ENCODE data around the gene GPATCH8.
"Not testable (repeated sequence)": the region's sequence is repeated elsewhere in the genome, so short reads cannot be mapped to it uniquely, and the experiment has no call there.

The GPATCH8 gene

GRCh38 chr17:44365051-44365450, 138.2 kb downstream of the GPATCH8 start:
- not testable (repeated sequence) for H3K36me3 ChIP-seq (ENCODE audit: insufficient read depth, low read length); H3K4me3 ChIP-seq (ENCODE audit: low read depth in 1 of 2, low read length in 2 of 2); H3K9ac ChIP-seq (ENCODE audit: low read length); H3K27ac ChIP-seq (ENCODE audit: low read depth, low read length); H3K9me3 ChIP-seq (ENCODE audit: low read length)
- Histone ChIP-seq H3K4me1 (ENCODE audit: insufficient read depth, low read length) (peaks cover 16% of the 10 kb centered on the region), H3K27me3 (ENCODE audit: control insufficient read depth in 1 of 2, insufficient read depth in 2 of 2, low read length in 2 of 2) (peaks cover 0 to 14% of the 10 kb centered on the region in 2 donors)

- Histone ChIP-seq H3K27me3 (ENCODE audit: control insufficient read depth in 1 of 2, insufficient read depth in 2 of 2, low read length in 2 of 2) (peaks cover 0 to 14% of the 10 kb centered on the region in 2 donors), H3K4me3 (ENCODE audit: low read depth in 1 of 2, low read length in 2 of 2) (peak within 1 kb of the TSS; percentile 56 to 67), H3K9me3 (ENCODE audit: low read length) (no peaks in the 10 kb centered on the region), H3K9ac (ENCODE audit: low read length) (no peak within 1 kb of the TSS), H3K4me1 (ENCODE audit: insufficient read depth, low read length) (peaks cover 16% of the 10 kb centered on the region), H3K27ac (ENCODE audit: low read depth, low read length) (no peak within 1 kb of the TSS), H3K36me3 (ENCODE audit: insufficient read depth, low read length) (no peaks in the 10 kb centered on the region)
These were observed 139.5 kb downstream of the GPATCH8 start, which contains the start of gene FAM171A2 for GRCh38 chr17:44363613-44364159. FAM171A2 (minus strand) TSS chr17:44363853; CDS start chr17:44363714, 139 bp downstream.

- Histone ChIP-seq H3K4me3 (ENCODE audit: low read depth in 1 of 2, low read length in 2 of 2) (peak overlapping the region; percentile 56 to 67), H3K36me3 (ENCODE audit: insufficient read depth, low read length) (no peaks in the 10 kb centered on the region), H3K9me3 (ENCODE audit: low read length) (no peaks in the 10 kb centered on the region), H3K4me1 (ENCODE audit: insufficient read depth, low read length) (peaks cover 16% of the 10 kb centered on the region), H3K27me3 (ENCODE audit: control insufficient read depth in 1 of 2, insufficient read depth in 2 of 2, low read length in 2 of 2) (peaks cover 0 to 14% of the 10 kb centered on the region in 2 donors), H3K27ac (ENCODE audit: low read depth, low read length) (no peak overlapping the region), H3K9ac (ENCODE audit: low read length) (no peak overlapping the region)
These were observed 140.1 kb downstream of the GPATCH8 start for GRCh38 chr17:44362949-44363612.

GRCh38 chr17:44362459-44362948, 140.7 kb downstream of the GPATCH8 start:
- no peak overlapping the region for H3K27ac ChIP-seq (ENCODE audit: low read depth, low read length)
- peak overlapping the region in 1 of 2 donors; percentile 56 for H3K4me3 ChIP-seq (ENCODE audit: low read depth in 1 of 2, low read length in 2 of 2)
- no peak overlapping the region for H3K9ac ChIP-seq (ENCODE audit: low read length)
- no peaks in the 10 kb centered on the region for H3K9me3 ChIP-seq (ENCODE audit: low read length)
- H3K4me1 ChIP-seq (ENCODE audit: insufficient read depth, low read length), result peaks cover 16% of the 10 kb centered on the region
- no peaks in the 10 kb centered on the region for H3K36me3 ChIP-seq (ENCODE audit: insufficient read depth, low read length)
- H3K27me3 ChIP-seq (ENCODE audit: control insufficient read depth in 1 of 2, insufficient read depth in 2 of 2, low read length in 2 of 2), result peaks cover 0 to 14% of the 10 kb centered on the region in 2 donors

- H3K9ac ChIP-seq (ENCODE audit: low read length), result no peak overlapping the region
- peaks cover 0 to 14% of the 10 kb centered on the region in 2 donors for H3K27me3 ChIP-seq (ENCODE audit: control insufficient read depth in 1 of 2, insufficient read depth in 2 of 2, low read length in 2 of 2)
- no peaks in the 10 kb centered on the region for H3K36me3 ChIP-seq (ENCODE audit: insufficient read depth, low read length)
- H3K4me3 ChIP-seq (ENCODE audit: low read depth in 1 of 2, low read length in 2 of 2), result no peak overlapping the region
- H3K9me3 ChIP-seq (ENCODE audit: low read length), result no peaks in the 10 kb centered on the region
- H3K4me1 ChIP-seq (ENCODE audit: insufficient read depth, low read length), result peaks cover 16% of the 10 kb centered on the region
- H3K27ac ChIP-seq (ENCODE audit: low read depth, low read length), result no peak overlapping the region
These were observed 141.6 kb downstream of the GPATCH8 start for GRCh38 chr17:44361292-44362260.

- Histone ChIP-seq H3K9me3 (ENCODE audit: low read length) (no peaks in the 10 kb centered on the region), H3K36me3 (ENCODE audit: insufficient read depth, low read length) (no peaks in the 10 kb centered on the region), H3K27me3 (ENCODE audit: control insufficient read depth in 1 of 2, insufficient read depth in 2 of 2, low read length in 2 of 2) (peaks cover 0 to 14% of the 10 kb centered on the region in 2 donors), H3K4me1 (ENCODE audit: insufficient read depth, low read length) (peaks cover 16% of the 10 kb centered on the region), H3K27ac (ENCODE audit: low read depth, low read length) (no peak overlapping the region), H3K4me3 (ENCODE audit: low read depth in 1 of 2, low read length in 2 of 2) (no peak overlapping the region), H3K9ac (ENCODE audit: low read length) (no peak overlapping the region)
These were observed 142.4 kb downstream of the GPATCH8 start for GRCh38 chr17:44360826-44361225.

GRCh38 chr17:44360144-44360533, 143.1 kb downstream of the GPATCH8 start:
- H3K36me3 ChIP-seq (ENCODE audit: insufficient read depth, low read length), result no peaks in the 10 kb centered on the region
- H3K27ac ChIP-seq (ENCODE audit: low read depth, low read length), result no peak overlapping the region
- no peak overlapping the region for H3K4me3 ChIP-seq (ENCODE audit: low read depth in 1 of 2, low read length in 2 of 2)
- H3K9ac ChIP-seq (ENCODE audit: low read length), result no peak overlapping the region
- H3K9me3 ChIP-seq (ENCODE audit: low read length), result no peaks in the 10 kb centered on the region
- peaks cover 16% of the 10 kb centered on the region for H3K4me1 ChIP-seq (ENCODE audit: insufficient read depth, low read length)
- H3K27me3 ChIP-seq (ENCODE audit: control insufficient read depth in 1 of 2, insufficient read depth in 2 of 2, low read length in 2 of 2), result peaks cover 0 to 14% of the 10 kb centered on the region in 2 donors

- H3K4me1 ChIP-seq (ENCODE audit: insufficient read depth, low read length), result peaks cover 16% of the 10 kb centered on the region
- H3K4me3 ChIP-seq (ENCODE audit: low read depth in 1 of 2, low read length in 2 of 2), result no peak overlapping the region
- H3K27ac ChIP-seq (ENCODE audit: low read depth, low read length), result no peak overlapping the region
- no peaks in the 10 kb centered on the region for H3K36me3 ChIP-seq (ENCODE audit: insufficient read depth, low read length)
- H3K27me3 ChIP-seq (ENCODE audit: control insufficient read depth in 1 of 2, insufficient read depth in 2 of 2, low read length in 2 of 2), result peaks cover 0 to 14% of the 10 kb centered on the region in 2 donors
- no peaks in the 10 kb centered on the region for H3K9me3 ChIP-seq (ENCODE audit: low read length)
- no peak overlapping the region for H3K9ac ChIP-seq (ENCODE audit: low read length)
These were observed 143.6 kb downstream of the GPATCH8 start for GRCh38 chr17:44359458-44360143.

- Histone ChIP-seq H3K36me3 (ENCODE audit: insufficient read depth, low read length) (no peaks in the 10 kb centered on the region), H3K4me1 (ENCODE audit: insufficient read depth, low read length) (peaks cover 13% of the 10 kb centered on the region), H3K27ac (ENCODE audit: low read depth, low read length) (no peak overlapping the region), H3K9ac (ENCODE audit: low read length) (no peak overlapping the region), H3K27me3 (ENCODE audit: control insufficient read depth in 1 of 2, insufficient read depth in 2 of 2, low read length in 2 of 2) (peaks cover 0 to 14% of the 10 kb centered on the region in 2 donors), H3K4me3 (ENCODE audit: low read depth in 1 of 2, low read length in 2 of 2) (no peak overlapping the region), H3K9me3 (ENCODE audit: low read length) (no peaks in the 10 kb centered on the region)
These were observed 144.2 kb downstream of the GPATCH8 start for GRCh38 chr17:44359006-44359405.

GRCh38 chr17:44358066-44358465, 145.1 kb downstream of the GPATCH8 start:
- Histone ChIP-seq H3K27ac (ENCODE audit: low read depth, low read length) (no peak overlapping the region), H3K4me3 (ENCODE audit: low read depth in 1 of 2, low read length in 2 of 2) (no peak overlapping the region), H3K4me1 (ENCODE audit: insufficient read depth, low read length) (peaks cover 10% of the 10 kb centered on the region), H3K9ac (ENCODE audit: low read length) (no peak overlapping the region), H3K36me3 (ENCODE audit: insufficient read depth, low read length) (peaks cover 3% of the 10 kb centered on the region), H3K9me3 (ENCODE audit: low read length) (no peaks in the 10 kb centered on the region), H3K27me3 (ENCODE audit: control insufficient read depth in 1 of 2, insufficient read depth in 2 of 2, low read length in 2 of 2) (peaks cover 0 to 11% of the 10 kb centered on the region in 2 donors)

All from muscle layer of colon (tissue), 2 donors.